HepG2 (cell line): Measurements from ENCODE around the gene HCRTR1. TPM values are rescaled to one million over a fixed set of nuclear protein-coding genes. Genes with fewer than 3 reads are reported as not detected.
A peak's percentile ranks its signal among the peaks of the same experiment; 100 is the strongest.

Source experiments
- CHD2 ChIP-seq: IDR thresholded peaks from 2 replicates; pipeline ENCODE4 v1.6.1; 2011; ENCODE audit warnings: low read depth, low read length, improper control_type of control experiment
- HIVEP1 ChIP-seq: sonication (generic); formaldehyde crosslinking; IDR thresholded peaks from 2 replicates; pipeline ENCODE4 v1.4.0; 2020; ENCODE audit warnings: mild to moderate bottlenecking, missing genetic modification reagents
- SATB2 ChIP-seq: sonication (generic); formaldehyde crosslinking; IDR thresholded peaks from 2 replicates; pipeline ENCODE4 v1.5.0; 2020; ENCODE audit warnings: missing genetic modification reagents
- SYNCRIP ChIP-seq: fragments of 200-400 bp; formaldehyde crosslinking; IDR thresholded peaks from 2 replicates; pipeline ENCODE4 v1.6.1; 2018; ENCODE audit warnings: mild to moderate bottlenecking, low read depth, low read length; ENCODE audit not compliant: insufficient read depth
- THYN1 ChIP-seq: sonication (generic); formaldehyde crosslinking; IDR thresholded peaks from 2 replicates; pipeline ENCODE4 v1.8.1; 2023; ENCODE audit warnings: low read depth, mild to moderate bottlenecking, moderate library complexity, missing genetic modification reagents, borderline replicate concordance
- ZFP90 ChIP-seq: sonication (generic); formaldehyde crosslinking; IDR thresholded peaks from 2 replicates; pipeline ENCODE4 v1.8.0; 2022; ENCODE audit warnings: missing genetic modification reagents, mild to moderate bottlenecking, inconsistent platforms, borderline replicate concordance
- ZNF124 ChIP-seq: sonication (generic); formaldehyde crosslinking; IDR thresholded peaks from 2 replicates; pipeline ENCODE4 v1.4.0; 2020; ENCODE audit warnings: missing genetic modification reagents
- ZNF670 ChIP-seq: sonication (generic); formaldehyde crosslinking; IDR thresholded peaks from 2 replicates; pipeline ENCODE4 v1.8.0; 2022; ENCODE audit warnings: mild to moderate bottlenecking, missing genetic modification reagents, borderline replicate concordance
- polyA plus RNA-seq, 8 experiments: library from polyadenylated mRNA; depleted of rRNA in 3 of 8; stranded (reverse) in 7 of 8; unstranded in 1 of 8; fragments of >200 nt; fragmentation: Illumina TruSeq in 4 of 8; extraction: Trizol in 4 of 8; gene quantifications; 2 replicates each; pipeline versions ENCODE4 v1.2.1 to v1.2.3, GENCODE V29; 2011 to 2016; ENCODE audit warnings: low read depth in 4 of 8, missing spikeins in 1 of 8, mixed read lengths in 1 of 8; ENCODE audit not compliant: insufficient read depth in 1 of 8
- total RNA-seq, 5 experiments: library from RNA; depleted of rRNA; stranded (reverse); fragments of >200 nt; fragmentation: Illumina TruSeq; extraction: Trizol; gene quantifications; 2 replicates each; pipeline ENCODE4 v1.2.3, GENCODE V29; 2016; ENCODE audit warnings: low read depth in 1 of 5
- TF ChIP-seq, protein P1 (sequence below): sonication (generic); formaldehyde crosslinking; IDR thresholded peaks from 2 replicates; pipeline ENCODE4 v1.5.0; 2020; ENCODE audit warnings: missing genetic modification reagents
- TF ChIP-seq, protein P2 (sequence below): sonication (generic); formaldehyde crosslinking; IDR thresholded peaks from 2 replicates; pipeline ENCODE4 v1.4.0; 2020; ENCODE audit warnings: missing genetic modification reagents, borderline replicate concordance
- TF ChIP-seq, protein P3 (sequence below): sonication (generic); formaldehyde crosslinking; IDR thresholded peaks from 2 replicates; pipeline ENCODE4 v1.5.1; 2020; ENCODE audit warnings: mild to moderate bottlenecking, missing genetic modification reagents, moderate library complexity
- TF ChIP-seq, protein P4 (sequence below): IDR thresholded peaks from 2 replicates; pipeline ENCODE4 v1.6.1; 2016; ENCODE audit warnings: low read depth, control low read depth
- TF ChIP-seq, protein P5 (sequence below): sonication (generic); formaldehyde crosslinking; IDR thresholded peaks from 2 replicates; pipeline ENCODE4; 2020; ENCODE audit warnings: missing genetic modification reagents, mild to moderate bottlenecking, borderline replicate concordance

The HCRTR1 gene
- total and polyA plus RNA-seq, 2 of the 13 experiments (the other 11 are each of a cell fraction or from before 2014, with no cell fraction given): not detected

DNA sequence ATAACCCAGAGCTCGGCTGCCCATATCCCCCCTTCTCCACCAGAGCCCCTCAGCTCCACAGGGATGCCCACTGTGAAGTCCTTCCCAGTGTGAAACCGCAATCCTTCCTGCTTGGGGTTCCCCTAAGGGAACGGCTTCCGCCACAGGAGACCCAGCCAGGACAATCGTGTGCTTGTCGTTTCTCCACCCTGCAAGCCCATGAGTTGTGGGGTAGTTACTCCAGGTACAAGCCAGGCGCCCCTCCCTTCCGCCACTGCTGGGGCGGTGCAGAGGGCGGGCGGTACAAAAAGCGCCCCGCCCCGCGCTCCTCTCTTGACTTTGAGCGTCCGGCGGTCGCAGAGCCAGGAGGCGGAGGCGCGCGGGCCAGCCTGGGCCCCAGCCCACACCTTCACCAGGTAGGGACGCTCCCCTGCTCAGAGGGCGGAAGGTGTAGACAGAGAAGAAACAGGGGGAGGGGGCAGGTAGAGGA is 41.3 kb upstream of the HCRTR1 start, which contains the start of gene TINAGL1 (continued):
- TF ChIP-seq, protein P1, sequence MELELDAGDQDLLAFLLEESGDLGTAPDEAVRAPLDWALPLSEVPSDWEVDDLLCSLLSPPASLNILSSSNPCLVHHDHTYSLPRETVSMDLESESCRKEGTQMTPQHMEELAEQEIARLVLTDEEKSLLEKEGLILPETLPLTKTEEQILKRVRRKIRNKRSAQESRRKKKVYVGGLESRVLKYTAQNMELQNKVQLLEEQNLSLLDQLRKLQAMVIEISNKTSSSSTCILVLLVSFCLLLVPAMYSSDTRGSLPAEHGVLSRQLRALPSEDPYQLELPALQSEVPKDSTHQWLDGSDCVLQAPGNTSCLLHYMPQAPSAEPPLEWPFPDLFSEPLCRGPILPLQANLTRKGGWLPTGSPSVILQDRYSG (CRISPR knock-in tag): no peak
- TF ChIP-seq, protein P2, sequence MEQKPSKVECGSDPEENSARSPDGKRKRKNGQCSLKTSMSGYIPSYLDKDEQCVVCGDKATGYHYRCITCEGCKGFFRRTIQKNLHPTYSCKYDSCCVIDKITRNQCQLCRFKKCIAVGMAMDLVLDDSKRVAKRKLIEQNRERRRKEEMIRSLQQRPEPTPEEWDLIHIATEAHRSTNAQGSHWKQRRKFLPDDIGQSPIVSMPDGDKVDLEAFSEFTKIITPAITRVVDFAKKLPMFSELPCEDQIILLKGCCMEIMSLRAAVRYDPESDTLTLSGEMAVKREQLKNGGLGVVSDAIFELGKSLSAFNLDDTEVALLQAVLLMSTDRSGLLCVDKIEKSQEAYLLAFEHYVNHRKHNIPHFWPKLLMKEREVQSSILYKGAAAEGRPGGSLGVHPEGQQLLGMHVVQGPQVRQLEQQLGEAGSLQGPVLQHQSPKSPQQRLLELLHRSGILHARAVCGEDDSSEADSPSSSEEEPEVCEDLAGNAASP (CRISPR knock-in tag): 0 out of 2 replicates have a peak, but pooled peaks have one; percentile 12
- TF ChIP-seq CHD2: no peak
- TF ChIP-seq, protein P3, sequence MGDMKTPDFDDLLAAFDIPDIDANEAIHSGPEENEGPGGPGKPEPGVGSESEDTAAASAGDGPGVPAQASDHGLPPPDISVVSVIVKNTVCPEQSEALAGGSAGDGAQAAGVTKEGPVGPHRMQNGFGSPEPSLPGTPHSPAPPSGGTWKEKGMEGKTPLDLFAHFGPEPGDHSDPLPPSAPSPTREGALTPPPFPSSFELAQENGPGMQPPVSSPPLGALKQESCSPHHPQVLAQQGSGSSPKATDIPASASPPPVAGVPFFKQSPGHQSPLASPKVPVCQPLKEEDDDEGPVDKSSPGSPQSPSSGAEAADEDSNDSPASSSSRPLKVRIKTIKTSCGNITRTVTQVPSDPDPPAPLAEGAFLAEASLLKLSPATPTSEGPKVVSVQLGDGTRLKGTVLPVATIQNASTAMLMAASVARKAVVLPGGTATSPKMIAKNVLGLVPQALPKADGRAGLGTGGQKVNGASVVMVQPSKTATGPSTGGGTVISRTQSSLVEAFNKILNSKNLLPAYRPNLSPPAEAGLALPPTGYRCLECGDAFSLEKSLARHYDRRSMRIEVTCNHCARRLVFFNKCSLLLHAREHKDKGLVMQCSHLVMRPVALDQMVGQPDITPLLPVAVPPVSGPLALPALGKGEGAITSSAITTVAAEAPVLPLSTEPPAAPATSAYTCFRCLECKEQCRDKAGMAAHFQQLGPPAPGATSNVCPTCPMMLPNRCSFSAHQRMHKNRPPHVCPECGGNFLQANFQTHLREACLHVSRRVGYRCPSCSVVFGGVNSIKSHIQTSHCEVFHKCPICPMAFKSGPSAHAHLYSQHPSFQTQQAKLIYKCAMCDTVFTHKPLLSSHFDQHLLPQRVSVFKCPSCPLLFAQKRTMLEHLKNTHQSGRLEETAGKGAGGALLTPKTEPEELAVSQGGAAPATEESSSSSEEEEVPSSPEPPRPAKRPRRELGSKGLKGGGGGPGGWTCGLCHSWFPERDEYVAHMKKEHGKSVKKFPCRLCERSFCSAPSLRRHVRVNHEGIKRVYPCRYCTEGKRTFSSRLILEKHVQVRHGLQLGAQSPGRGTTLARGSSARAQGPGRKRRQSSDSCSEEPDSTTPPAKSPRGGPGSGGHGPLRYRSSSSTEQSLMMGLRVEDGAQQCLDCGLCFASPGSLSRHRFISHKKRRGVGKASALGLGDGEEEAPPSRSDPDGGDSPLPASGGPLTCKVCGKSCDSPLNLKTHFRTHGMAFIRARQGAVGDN (CRISPR knock-in tag): peak; percentile 3; the same call in 1 of the 2 replicates
- TF ChIP-seq SYNCRIP: no peak
- TF ChIP-seq, protein P4, sequence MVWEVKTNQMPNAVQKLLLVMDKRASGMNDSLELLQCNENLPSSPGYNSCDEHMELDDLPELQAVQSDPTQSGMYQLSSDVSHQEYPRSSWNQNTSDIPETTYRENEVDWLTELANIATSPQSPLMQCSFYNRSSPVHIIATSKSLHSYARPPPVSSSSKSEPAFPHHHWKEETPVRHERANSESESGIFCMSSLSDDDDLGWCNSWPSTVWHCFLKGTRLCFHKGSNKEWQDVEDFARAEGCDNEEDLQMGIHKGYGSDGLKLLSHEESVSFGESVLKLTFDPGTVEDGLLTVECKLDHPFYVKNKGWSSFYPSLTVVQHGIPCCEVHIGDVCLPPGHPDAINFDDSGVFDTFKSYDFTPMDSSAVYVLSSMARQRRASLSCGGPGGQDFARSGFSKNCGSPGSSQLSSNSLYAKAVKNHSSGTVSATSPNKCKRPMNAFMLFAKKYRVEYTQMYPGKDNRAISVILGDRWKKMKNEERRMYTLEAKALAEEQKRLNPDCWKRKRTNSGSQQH (CRISPR knock-in tag): no peak
- TF ChIP-seq SATB2: no peak
- no peak for TF ChIP-seq HIVEP1 (CRISPR knock-in tag)
- TF ChIP-seq THYN1: no peak
- TF ChIP-seq ZNF670: 0 out of 2 replicates have a peak, but pooled peaks have one; percentile 6
- TF ChIP-seq, protein P5, sequence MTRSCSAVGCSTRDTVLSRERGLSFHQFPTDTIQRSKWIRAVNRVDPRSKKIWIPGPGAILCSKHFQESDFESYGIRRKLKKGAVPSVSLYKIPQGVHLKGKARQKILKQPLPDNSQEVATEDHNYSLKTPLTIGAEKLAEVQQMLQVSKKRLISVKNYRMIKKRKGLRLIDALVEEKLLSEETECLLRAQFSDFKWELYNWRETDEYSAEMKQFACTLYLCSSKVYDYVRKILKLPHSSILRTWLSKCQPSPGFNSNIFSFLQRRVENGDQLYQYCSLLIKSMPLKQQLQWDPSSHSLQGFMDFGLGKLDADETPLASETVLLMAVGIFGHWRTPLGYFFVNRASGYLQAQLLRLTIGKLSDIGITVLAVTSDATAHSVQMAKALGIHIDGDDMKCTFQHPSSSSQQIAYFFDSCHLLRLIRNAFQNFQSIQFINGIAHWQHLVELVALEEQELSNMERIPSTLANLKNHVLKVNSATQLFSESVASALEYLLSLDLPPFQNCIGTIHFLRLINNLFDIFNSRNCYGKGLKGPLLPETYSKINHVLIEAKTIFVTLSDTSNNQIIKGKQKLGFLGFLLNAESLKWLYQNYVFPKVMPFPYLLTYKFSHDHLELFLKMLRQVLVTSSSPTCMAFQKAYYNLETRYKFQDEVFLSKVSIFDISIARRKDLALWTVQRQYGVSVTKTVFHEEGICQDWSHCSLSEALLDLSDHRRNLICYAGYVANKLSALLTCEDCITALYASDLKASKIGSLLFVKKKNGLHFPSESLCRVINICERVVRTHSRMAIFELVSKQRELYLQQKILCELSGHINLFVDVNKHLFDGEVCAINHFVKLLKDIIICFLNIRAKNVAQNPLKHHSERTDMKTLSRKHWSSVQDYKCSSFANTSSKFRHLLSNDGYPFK (CRISPR knock-in tag): no peak; the same call in 1 of the 2 replicates
- peak; percentile 70; the same call in 1 of the 2 replicates for TF ChIP-seq ZFP90 (CRISPR knock-in tag)
- no peak for TF ChIP-seq ZNF124
